ENCODE measurements around the gene XRCC5.

XRCC5 gene

DNA sequence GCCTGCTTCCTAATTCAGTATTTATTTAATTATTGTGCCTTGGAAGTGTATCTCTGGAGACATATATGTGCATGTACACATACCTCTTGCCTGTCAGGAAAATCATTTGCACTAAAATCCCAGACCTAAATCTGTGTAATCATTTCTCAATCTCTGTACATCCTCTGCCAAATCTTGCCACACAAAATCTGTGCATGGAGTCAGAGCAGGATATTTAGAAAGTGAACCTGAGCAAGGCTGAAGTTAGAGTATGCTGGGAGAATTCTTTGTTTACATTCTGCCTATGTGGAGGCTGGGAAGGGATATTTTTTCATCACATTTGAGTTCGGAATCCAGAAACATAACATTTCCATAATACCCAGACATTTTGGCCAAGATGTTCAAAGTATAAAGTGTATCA, 9.3 kb downstream of the XRCC5 start:
- Histone ChIP-seq H2BK5ac (ENCODE audit: low read depth, low read length, poor library complexity) (no peak overlapping the region), H3K27me3 (ENCODE audit: insufficient read depth, low read length) (no peaks in the 10 kb centered on the region), H3K9me3 (ENCODE audit: insufficient read depth, low read depth, low read length) (no peaks in the 10 kb centered on the region), H3K9ac (ENCODE audit: low read length) (no peak overlapping the region), H4K91ac (ENCODE audit: low read depth, low read length) (no peak overlapping the region), H3K79me1 (ENCODE audit: low read length) (peaks cover 5% of the 10 kb centered on the region), H3K4me2 (ENCODE audit: low read length) (no peak overlapping the region), H3K36me3 (ENCODE audit: control insufficient read depth in 1 of 2, insufficient read depth in 2 of 2, low read length in 2 of 2) (peaks cover 9 to 48% of the 10 kb centered on the region in 2 experiments), H4K12ac (ENCODE audit: low read depth, low read length) (no peak overlapping the region), H2AFZ (ENCODE audit: insufficient read depth, low read length, poor library complexity) (no peak overlapping the region), H3K4me1 (ENCODE audit: control insufficient read depth in 1 of 2, insufficient read depth in 2 of 2, low read length in 2 of 2) (peaks cover 4 to 6% of the 10 kb centered on the region in 2 experiments), H3K27ac (ENCODE audit: low read depth, low read length) (no peak overlapping the region), H2BK120ac (ENCODE audit: insufficient read depth, low read length, poor library complexity) (no peak overlapping the region), H3K23ac (ENCODE audit: low read length) (no peak overlapping the region), H3K18ac (ENCODE audit: low read length) (no peak overlapping the region), H2BK12ac (ENCODE audit: low read length) (no peak overlapping the region), H3K79me2 (ENCODE audit: control insufficient read depth, insufficient read depth, low read length, poor library complexity) (peaks cover 2% of the 10 kb centered on the region), H3K4me3 (ENCODE audit: low read depth, low read length) (no peak overlapping the region), H4K8ac (ENCODE audit: low read depth, low read length) (no peak overlapping the region), H2AK5ac (ENCODE audit: low read length) (no peak overlapping the region), H3K14ac (ENCODE audit: low read length) (no peak overlapping the region), H3K4ac (ENCODE audit: low read depth, low read length) (no peak overlapping the region)
- DNase-seq = no peak
- WGBS (ENCODE audit: extremely low coverage, insufficient coverage, insufficient read length) = no CpG with 5 or more reads among the region's 1 CpG

DNA sequence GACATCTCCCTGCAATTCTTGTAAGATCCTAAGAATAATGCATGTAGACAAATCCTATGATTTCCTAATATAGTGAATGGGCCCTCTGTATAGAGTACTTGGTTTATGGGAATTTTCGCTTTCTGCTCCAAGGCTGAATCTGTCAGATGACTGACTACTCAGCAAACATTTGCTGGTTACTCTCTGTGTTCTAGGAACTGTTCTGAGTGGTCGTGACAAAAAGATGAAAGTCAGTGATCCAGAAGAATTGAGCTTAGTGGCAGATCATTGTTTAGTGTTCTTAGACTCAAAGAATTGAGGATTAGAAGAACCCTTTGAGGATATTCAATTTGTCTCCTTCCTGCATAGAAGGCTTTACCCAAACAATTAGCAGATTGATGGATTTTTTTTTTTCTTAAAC, 10.0 kb downstream of the XRCC5 start:
- Histone ChIP-seq H3K4me1 (ENCODE audit: control insufficient read depth in 1 of 2, insufficient read depth in 2 of 2, low read length in 2 of 2) (peaks cover 4 to 6% of the 10 kb centered on the region in 2 experiments), H2BK120ac (ENCODE audit: insufficient read depth, low read length, poor library complexity) (no peak overlapping the region), H3K27ac (ENCODE audit: low read depth, low read length) (no peak overlapping the region), H3K27me3 (ENCODE audit: insufficient read depth, low read length) (no peaks in the 10 kb centered on the region), H3K79me1 (ENCODE audit: low read length) (peaks cover 5% of the 10 kb centered on the region), H4K8ac (ENCODE audit: low read depth, low read length) (no peak overlapping the region), H3K4ac (ENCODE audit: low read depth, low read length) (no peak overlapping the region), H3K9ac (ENCODE audit: low read length) (no peak overlapping the region), H3K79me2 (ENCODE audit: control insufficient read depth, insufficient read depth, low read length, poor library complexity) (peaks cover 2% of the 10 kb centered on the region), H2BK12ac (ENCODE audit: low read length) (no peak overlapping the region), H4K91ac (ENCODE audit: low read depth, low read length) (no peak overlapping the region), H3K23ac (ENCODE audit: low read length) (no peak overlapping the region), H3K18ac (ENCODE audit: low read length) (no peak overlapping the region), H2BK5ac (ENCODE audit: low read depth, low read length, poor library complexity) (no peak overlapping the region), H2AK5ac (ENCODE audit: low read length) (no peak overlapping the region), H2AFZ (ENCODE audit: insufficient read depth, low read length, poor library complexity) (no peak overlapping the region), H3K36me3 (ENCODE audit: control insufficient read depth in 1 of 2, insufficient read depth in 2 of 2, low read length in 2 of 2) (peaks cover 11 to 50% of the 10 kb centered on the region in 2 experiments), H3K4me3 (ENCODE audit: low read depth, low read length) (no peak overlapping the region), H4K12ac (ENCODE audit: low read depth, low read length) (no peak overlapping the region), H3K9me3 (ENCODE audit: insufficient read depth, low read depth, low read length) (no peaks in the 10 kb centered on the region), H3K14ac (ENCODE audit: low read length) (no peak overlapping the region), H3K4me2 (ENCODE audit: low read length) (no peak overlapping the region)
- DNase-seq = no peak
- WGBS (ENCODE audit: extremely low coverage, insufficient coverage, insufficient read length) = no CpG with 5 or more reads among the region's 2 CpGs

DNA sequence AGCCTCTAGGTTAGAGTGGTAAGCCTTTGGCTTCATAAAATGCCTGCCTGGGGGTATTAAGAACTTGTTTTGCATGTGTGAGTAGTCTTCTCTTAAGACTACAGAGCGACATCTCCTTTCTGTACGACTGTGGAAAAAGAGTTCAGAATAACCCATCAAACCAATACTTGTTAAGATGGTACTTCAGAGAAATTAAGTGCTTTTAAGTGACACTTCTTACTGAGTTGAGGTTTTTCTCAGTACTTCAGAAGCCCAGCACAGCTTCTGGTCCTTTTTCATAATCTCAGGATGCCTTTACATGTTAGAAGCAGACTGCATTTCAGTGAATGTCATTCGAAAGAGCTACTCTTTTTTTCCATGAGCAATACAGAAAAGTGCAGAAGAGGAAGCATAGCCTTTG, 10.8 kb downstream of the XRCC5 start:
- H2BK5ac ChIP-seq (ENCODE audit: low read depth, low read length, poor library complexity) = no peak overlapping the region
- H2BK120ac ChIP-seq (ENCODE audit: insufficient read depth, low read length, poor library complexity) = no peak overlapping the region
- H3K4me3 ChIP-seq (ENCODE audit: low read depth, low read length) = no peak overlapping the region
- H3K79me1 ChIP-seq (ENCODE audit: low read length) = peaks cover 4% of the 10 kb centered on the region
- H3K4me1 ChIP-seq (ENCODE audit: control insufficient read depth in 1 of 2, insufficient read depth in 2 of 2, low read length in 2 of 2) = peaks cover 4% of the 10 kb centered on the region in 2 experiments
- H3K14ac ChIP-seq (ENCODE audit: low read length) = no peak overlapping the region
- DNase-seq = no peak
- no peak overlapping the region for H3K27ac ChIP-seq (ENCODE audit: low read depth, low read length)
- H2AK5ac ChIP-seq (ENCODE audit: low read length) = no peak overlapping the region
- H2AFZ ChIP-seq (ENCODE audit: insufficient read depth, low read length, poor library complexity) = no peak overlapping the region
- no peak overlapping the region for H3K9ac ChIP-seq (ENCODE audit: low read length)
- H3K36me3 ChIP-seq (ENCODE audit: control insufficient read depth in 1 of 2, insufficient read depth in 2 of 2, low read length in 2 of 2) = peaks cover 10 to 55% of the 10 kb centered on the region in 2 experiments
- no peak overlapping the region for H3K4me2 ChIP-seq (ENCODE audit: low read length)
- no peak overlapping the region for H4K8ac ChIP-seq (ENCODE audit: low read depth, low read length)
- H4K91ac ChIP-seq (ENCODE audit: low read depth, low read length) = no peak overlapping the region
- H3K23ac ChIP-seq (ENCODE audit: low read length) = no peak overlapping the region
- no peak overlapping the region for H3K4ac ChIP-seq (ENCODE audit: low read depth, low read length)
- no CpG with 5 or more reads among the region's 3 CpGs for WGBS (ENCODE audit: extremely low coverage, insufficient coverage, insufficient read length)
- peaks cover 2% of the 10 kb centered on the region for H3K79me2 ChIP-seq (ENCODE audit: control insufficient read depth, insufficient read depth, low read length, poor library complexity)
- H3K18ac ChIP-seq (ENCODE audit: low read length) = no peak overlapping the region
- no peaks in the 10 kb centered on the region for H3K9me3 ChIP-seq (ENCODE audit: insufficient read depth, low read depth, low read length)
- H3K27me3 ChIP-seq (ENCODE audit: insufficient read depth, low read length) = no peaks in the 10 kb centered on the region
- H2BK12ac ChIP-seq (ENCODE audit: low read length) = no peak overlapping the region
- no peak overlapping the region for H4K12ac ChIP-seq (ENCODE audit: low read depth, low read length)

DNA sequence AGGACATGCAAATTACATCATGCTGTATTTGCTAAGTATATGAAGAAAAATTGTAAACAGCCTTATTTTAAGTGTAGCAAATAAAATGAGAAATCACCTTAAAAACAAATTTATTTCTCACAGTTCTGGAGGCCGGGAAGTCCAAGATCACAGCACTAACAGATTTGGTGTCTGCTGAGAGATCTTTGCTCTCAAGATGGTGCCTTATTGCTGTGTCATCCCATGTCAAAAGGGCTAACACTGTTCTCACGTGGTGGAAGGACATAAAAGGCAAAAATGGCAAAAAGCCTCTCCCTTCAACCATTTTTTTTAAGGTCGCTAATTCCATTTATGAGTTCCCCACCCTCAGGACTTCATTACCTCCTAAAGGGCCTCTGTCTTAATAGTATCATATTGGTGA, 12.1 kb downstream of the XRCC5 start:
- H2BK12ac ChIP-seq (ENCODE audit: low read length) = no peak overlapping the region
- no peaks in the 10 kb centered on the region for H3K4me1 ChIP-seq (ENCODE audit: control insufficient read depth in 1 of 2, insufficient read depth in 2 of 2, low read length in 2 of 2)
- H4K8ac ChIP-seq (ENCODE audit: low read depth, low read length) = no peak overlapping the region
- no peak overlapping the region for H3K14ac ChIP-seq (ENCODE audit: low read length)
- H4K12ac ChIP-seq (ENCODE audit: low read depth, low read length) = no peak overlapping the region
- no peak overlapping the region for H3K23ac ChIP-seq (ENCODE audit: low read length)
- no peaks in the 10 kb centered on the region for H3K9me3 ChIP-seq (ENCODE audit: insufficient read depth, low read depth, low read length)
- no peaks in the 10 kb centered on the region for H3K27me3 ChIP-seq (ENCODE audit: insufficient read depth, low read length)
- no peak overlapping the region for H2AFZ ChIP-seq (ENCODE audit: insufficient read depth, low read length, poor library complexity)
- H2BK5ac ChIP-seq (ENCODE audit: low read depth, low read length, poor library complexity) = no peak overlapping the region
- H3K4me2 ChIP-seq (ENCODE audit: low read length) = no peak overlapping the region
- H3K18ac ChIP-seq (ENCODE audit: low read length) = no peak overlapping the region
- no CpG with 5 or more reads among the region's 3 CpGs for WGBS (ENCODE audit: extremely low coverage, insufficient coverage, insufficient read length)
- no peaks in the 10 kb centered on the region for H3K79me2 ChIP-seq (ENCODE audit: control insufficient read depth, insufficient read depth, low read length, poor library complexity)
- no peaks in the 10 kb centered on the region for H3K79me1 ChIP-seq (ENCODE audit: low read length)
- peaks cover 13 to 61% of the 10 kb centered on the region in 2 experiments for H3K36me3 ChIP-seq (ENCODE audit: control insufficient read depth in 1 of 2, insufficient read depth in 2 of 2, low read length in 2 of 2)
- H3K9ac ChIP-seq (ENCODE audit: low read length) = no peak overlapping the region
- H2BK120ac ChIP-seq (ENCODE audit: insufficient read depth, low read length, poor library complexity) = no peak overlapping the region
- no peak overlapping the region for H2AK5ac ChIP-seq (ENCODE audit: low read length)
- DNase-seq = no peak
- H4K91ac ChIP-seq (ENCODE audit: low read depth, low read length) = no peak overlapping the region
- H3K27ac ChIP-seq (ENCODE audit: low read depth, low read length) = no peak overlapping the region
- H3K4ac ChIP-seq (ENCODE audit: low read depth, low read length) = no peak overlapping the region
- no peak overlapping the region for H3K4me3 ChIP-seq (ENCODE audit: low read depth, low read length)
